ENCODE results near the gene STIMATE. TPM values are rescaled to one million over a fixed set of nuclear protein-coding genes. Genes with fewer than 3 reads are reported as not detected.
A peak's percentile ranks its signal among the peaks of the same experiment; 100 is the strongest.

Gene STIMATE
- total and polyA plus RNA-seq, 10 of the 15 experiments (the other 5 are each of a cell fraction or from before 2014, with no cell fraction given): 0.24 to 24.1 (median 15.4) TPM

GRCh38 chr3:52851348-52851747, 46.0 kb downstream of the STIMATE start:
- Histone ChIP-seq H2AFZ (ENCODE audit: control insufficient read depth, low read depth, low read length) (no peak overlapping the region), H3K9me3 (replicated peaks; ENCODE audit: control insufficient read depth, insufficient read depth, low read length) (no peaks in the 10 kb centered on the region), H3K4me3 (no peak overlapping the region), H3K27me3 (replicated peaks in 1 of 2; ENCODE audit: control insufficient read depth in 2 of 2, insufficient read depth in 2 of 2, low read length in 1 of 2) (no peaks in the 10 kb centered on the region), H3K9ac (ENCODE audit: control insufficient read depth, insufficient read depth, low read length) (no peak overlapping the region), H4K20me1 (ENCODE audit: control insufficient read depth, insufficient read depth) (no peaks in the 10 kb centered on the region), H3K4me2 (ENCODE audit: control insufficient read depth, insufficient read depth) (no peak overlapping the region), H3K79me2 (ENCODE audit: control insufficient read depth, insufficient read depth, low read length) (no peaks in the 10 kb centered on the region), H3K36me3 (ENCODE audit: control insufficient read depth in 2 of 2, insufficient read depth in 2 of 2, low read length in 1 of 2) (peaks cover 14 to 18% of the 10 kb centered on the region in 2 experiments), H3K27ac (ENCODE audit: control insufficient read depth, insufficient read depth) (no peak overlapping the region), H3K4me1 (ENCODE audit: control insufficient read depth, insufficient read depth, low read length) (peaks cover 3% of the 10 kb centered on the region)
- SMC1A ChIA-PET (ENCODE audit: uncharacterized antibody, unreplicated experiment): interaction anchor here (1.1 to 1.3 kb wide), 3 partner anchors 30 to 263 kb away, joined by 3 to 5 read pairs (median 4); no protein-coding TSS in a partner anchor
- BruUV-seq (replicated peaks): no TSS peak
- WGBS (ENCODE audit: insufficient coverage, insufficient replicate concordance, low lambda C conversion rate, missing lambda C conversion rate): 88% methylated on average over 3 of the region's 3 CpGs
- in situ Hi-C loops (cut with MboI): no loop called here
- RAD21 ChIA-PET (ENCODE audit: unreplicated experiment): interaction anchor here (0.7 kb wide), 1 partner anchor 42 kb away, joined by 3 read pairs; no protein-coding TSS in a partner anchor
- CTCF ChIA-PET: interaction anchor here (0.6 to 1.5 kb wide), 6 partner anchors 13 to 345 kb away, joined by 3 to 4 read pairs (median 3); no protein-coding TSS in a partner anchor
- DNase-seq (ENCODE audit: low read depth, low spot score) (no peak), FAIRE-seq (no peak), ATAC-seq (peak; percentile 78)
- TF ChIP-seq, protein P1, sequence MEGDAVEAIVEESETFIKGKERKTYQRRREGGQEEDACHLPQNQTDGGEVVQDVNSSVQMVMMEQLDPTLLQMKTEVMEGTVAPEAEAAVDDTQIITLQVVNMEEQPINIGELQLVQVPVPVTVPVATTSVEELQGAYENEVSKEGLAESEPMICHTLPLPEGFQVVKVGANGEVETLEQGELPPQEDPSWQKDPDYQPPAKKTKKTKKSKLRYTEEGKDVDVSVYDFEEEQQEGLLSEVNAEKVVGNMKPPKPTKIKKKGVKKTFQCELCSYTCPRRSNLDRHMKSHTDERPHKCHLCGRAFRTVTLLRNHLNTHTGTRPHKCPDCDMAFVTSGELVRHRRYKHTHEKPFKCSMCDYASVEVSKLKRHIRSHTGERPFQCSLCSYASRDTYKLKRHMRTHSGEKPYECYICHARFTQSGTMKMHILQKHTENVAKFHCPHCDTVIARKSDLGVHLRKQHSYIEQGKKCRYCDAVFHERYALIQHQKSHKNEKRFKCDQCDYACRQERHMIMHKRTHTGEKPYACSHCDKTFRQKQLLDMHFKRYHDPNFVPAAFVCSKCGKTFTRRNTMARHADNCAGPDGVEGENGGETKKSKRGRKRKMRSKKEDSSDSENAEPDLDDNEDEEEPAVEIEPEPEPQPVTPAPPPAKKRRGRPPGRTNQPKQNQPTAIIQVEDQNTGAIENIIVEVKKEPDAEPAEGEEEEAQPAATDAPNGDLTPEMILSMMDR (IDR thresholded peaks at IDR 0.05 in 2 of 3, conservative IDR thresholded peaks at IDR 0.05 in 1 of 3; ENCODE audit: control insufficient read depth in 2 of 3, extremely low read depth in 1 of 3, insufficient read depth in 1 of 3, low read depth in 3 of 3, low read length in 3 of 3): peak; percentile 65 to 83 (median 71)
- peak; percentile 89 for TF ChIP-seq SMC3 (IDR thresholded peaks at IDR 0.05; ENCODE audit: borderline replicate concordance, low read length)
- no peak for TF ChIP-seq ESRRA (IDR thresholded peaks at IDR 0.05; ENCODE audit: low read length)
- TF ChIP-seq FOXM1 (IDR thresholded peaks at IDR 0.05; ENCODE audit: low read depth, low read length): 0 out of 2 replicates have a peak, but pooled peaks have one; percentile 23
- no peak for TF ChIP-seq HCFC1 (IDR thresholded peaks at IDR 0.05; ENCODE audit: low read length)
- TF ChIP-seq ZNF207 (IDR thresholded peaks at IDR 0.05; ENCODE audit: borderline replicate concordance): no peak
- peak; percentile 93 for TF ChIP-seq RAD21 (IDR thresholded peaks at IDR 0.05; ENCODE audit: insufficient read depth, low read depth, low read length)
- TF ChIP-seq YY1 (IDR thresholded peaks at IDR 0.05; ENCODE audit: low read depth, low read length): peak; percentile 54; the same call in 1 of the 2 replicates
- no peak for TF ChIP-seq RELA (IDR thresholded peaks at IDR 0.05; ENCODE audit: borderline replicate concordance, partially characterized antibody)
- POLR2A ChIA-PET: no interaction called here
- intact Hi-C loops (cut with micrococcal nuclease; ENCODE audit: unreplicated experiment): loop anchor here (1.0 kb wide), 2 partner anchors 83 to 221 kb away; no protein-coding TSS in a partner anchor

Data from GM12878 (cell line).